ENCODE data around the gene HNRNPUL1. TPM values are rescaled to one million over a fixed set of nuclear protein-coding genes. Genes with fewer than 3 reads are reported as not detected.
A peak's percentile ranks its signal among the peaks of the same experiment; 100 is the strongest.

HNRNPUL1 gene
- total RNA-seq, 1 experiment from 2014 or later, result 201 TPM

- DNase-seq (ENCODE audit: low read depth, low spot score) (no peak), ATAC-seq (no peak)
- Histone ChIP-seq H2AFZ (ENCODE audit: low read depth, low read length, poor library complexity, severe bottlenecking) (no peak overlapping the region), H3K27me3 (ENCODE audit: insufficient read depth, low read length) (no peaks in the 10 kb centered on the region), H4K20me1 (ENCODE audit: insufficient read depth) (no peaks in the 10 kb centered on the region), H3K27ac (ENCODE audit: low read depth, low read length) (peak overlapping the region; percentile 86; the same call in 1 of the 2 replicates), H3K4me2 (ENCODE audit: low read length) (peak overlapping the region; percentile 98), H3K9me2 (ENCODE audit: insufficient read depth) (no peaks in the 10 kb centered on the region), H3K79me2 (ENCODE audit: insufficient read depth, low read length) (peaks cover 53% of the 10 kb centered on the region), H3K36me3 (ENCODE audit: control insufficient read depth in 1 of 2, insufficient read depth in 2 of 2, low read length in 2 of 2) (peaks cover 0 to 18% of the 10 kb centered on the region in 2 experiments; a peak in 1 of 4 replicates), H3K9me3 (ENCODE audit: control insufficient read depth in 1 of 2, insufficient read depth in 1 of 2, low read depth in 1 of 2, low read length in 2 of 2) (no peaks in the 10 kb centered on the region), H3K4me3 (replicated peaks in 1 of 2; ENCODE audit: low read depth in 1 of 2, low read length in 2 of 2) (peak overlapping the region; percentile 64 to 93), H3K9ac (ENCODE audit: low read length) (peak overlapping the region; percentile 89), H3K4me1 (ENCODE audit: control insufficient read depth in 1 of 2, insufficient read depth in 2 of 2, low read length in 2 of 2) (peaks cover 45 to 88% of the 10 kb centered on the region in 2 experiments)
- POLR2A ChIA-PET, result interaction anchor here (1.2 kb wide), 1 partner anchor 43 kb away, joined by 5 read pairs; the partner anchor contains the start of gene HNRNPUL1
- CTCF ChIA-PET, result interaction anchor here (1.2 to 1.8 kb wide), 2 partner anchors 17 to 42 kb away, joined by 7 read pairs; no protein-coding TSS in a partner anchor
- TF ChIP-seq SIN3A (IDR thresholded peaks at IDR 0.05; ENCODE audit: low read depth) (no peak), SRF (IDR thresholded peaks at IDR 0.05; ENCODE audit: low read depth) (no peak), EGR1 (IDR thresholded peaks at IDR 0.05; ENCODE audit: low read depth) (no peak), ATF3 (IDR thresholded peaks at IDR 0.05) (no peak), SP1 (IDR thresholded peaks at IDR 0.05; ENCODE audit: low read depth) (no peak), CEBPB (IDR thresholded peaks at IDR 0.05; ENCODE audit: low read depth) (no peak), MAX (IDR thresholded peaks at IDR 0.05) (no peak), REST (IDR thresholded peaks at IDR 0.05; ENCODE audit: low read depth) (no peak), FOSL1 (IDR thresholded peaks at IDR 0.05; ENCODE audit: low read depth) (no peak), POLR2A (IDR thresholded peaks at IDR 0.05; ENCODE audit: borderline replicate concordance, extremely low read depth, insufficient read depth, insufficient read length) (no peak)
- RAD21 ChIA-PET (ENCODE audit: low non-redundant PET in 1 of 2, low total read pairs in 2 of 2, uncharacterized antibody in 2 of 2, unreplicated experiment in 2 of 2), result no interaction called here
- no TSS peak for BruUV-seq (replicated peaks)
- intact Hi-C loops (cut with micrococcal nuclease), result no loop called here
Measured at GRCh38 chr19:41220811-41221210, 43.4 kb upstream of the HNRNPUL1 start.

Measured in HCT116 (cell line).